GM12872 (cell line): ENCODE data around the gene SNUPN.

Source experiments
- TF ChIP-seq, protein P1 (sequence below): IDR thresholded peaks from 3 replicates; pipeline ENCODE4 v1.5.1; 2011; ENCODE audit warnings: low read depth, mild to moderate bottlenecking, low read length, moderate library complexity; ENCODE audit not compliant: insufficient read depth

SNUPN gene

DNA sequence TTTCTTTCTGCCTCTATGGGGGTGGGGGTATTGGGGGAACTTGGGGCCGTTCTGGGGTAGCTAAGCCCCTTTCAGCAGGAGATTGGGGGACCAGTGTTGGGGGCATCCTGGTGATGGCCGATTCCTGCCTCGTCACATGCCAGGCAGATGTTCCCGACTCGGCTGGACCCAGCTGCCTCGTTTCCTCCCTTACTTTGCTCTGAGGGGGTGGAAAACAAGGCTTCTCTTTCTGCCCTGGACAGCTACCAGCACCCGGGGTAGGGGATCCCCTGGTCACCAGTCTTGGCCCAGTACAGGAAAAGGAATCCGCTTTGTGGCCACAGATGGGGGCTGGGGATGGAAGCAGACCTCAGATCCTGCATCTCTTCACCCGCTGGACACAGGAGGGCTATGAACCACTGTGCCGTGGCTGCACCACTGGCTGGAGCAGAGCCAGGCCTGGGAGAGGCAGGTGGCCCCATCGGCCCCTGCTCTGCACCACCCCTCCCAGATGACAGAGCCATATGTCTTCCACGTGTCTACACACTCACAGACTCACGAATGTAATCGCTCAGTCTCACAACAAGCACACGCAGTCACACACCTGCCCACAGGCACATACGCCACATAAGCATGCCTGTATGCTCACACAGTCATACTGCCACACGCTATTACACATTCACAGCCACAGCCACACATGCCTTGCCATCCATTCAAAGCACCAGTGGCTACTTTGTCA lies 34.6 kb upstream of the SNUPN start:
- TF ChIP-seq, protein P1, sequence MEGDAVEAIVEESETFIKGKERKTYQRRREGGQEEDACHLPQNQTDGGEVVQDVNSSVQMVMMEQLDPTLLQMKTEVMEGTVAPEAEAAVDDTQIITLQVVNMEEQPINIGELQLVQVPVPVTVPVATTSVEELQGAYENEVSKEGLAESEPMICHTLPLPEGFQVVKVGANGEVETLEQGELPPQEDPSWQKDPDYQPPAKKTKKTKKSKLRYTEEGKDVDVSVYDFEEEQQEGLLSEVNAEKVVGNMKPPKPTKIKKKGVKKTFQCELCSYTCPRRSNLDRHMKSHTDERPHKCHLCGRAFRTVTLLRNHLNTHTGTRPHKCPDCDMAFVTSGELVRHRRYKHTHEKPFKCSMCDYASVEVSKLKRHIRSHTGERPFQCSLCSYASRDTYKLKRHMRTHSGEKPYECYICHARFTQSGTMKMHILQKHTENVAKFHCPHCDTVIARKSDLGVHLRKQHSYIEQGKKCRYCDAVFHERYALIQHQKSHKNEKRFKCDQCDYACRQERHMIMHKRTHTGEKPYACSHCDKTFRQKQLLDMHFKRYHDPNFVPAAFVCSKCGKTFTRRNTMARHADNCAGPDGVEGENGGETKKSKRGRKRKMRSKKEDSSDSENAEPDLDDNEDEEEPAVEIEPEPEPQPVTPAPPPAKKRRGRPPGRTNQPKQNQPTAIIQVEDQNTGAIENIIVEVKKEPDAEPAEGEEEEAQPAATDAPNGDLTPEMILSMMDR = no peak

DNA sequence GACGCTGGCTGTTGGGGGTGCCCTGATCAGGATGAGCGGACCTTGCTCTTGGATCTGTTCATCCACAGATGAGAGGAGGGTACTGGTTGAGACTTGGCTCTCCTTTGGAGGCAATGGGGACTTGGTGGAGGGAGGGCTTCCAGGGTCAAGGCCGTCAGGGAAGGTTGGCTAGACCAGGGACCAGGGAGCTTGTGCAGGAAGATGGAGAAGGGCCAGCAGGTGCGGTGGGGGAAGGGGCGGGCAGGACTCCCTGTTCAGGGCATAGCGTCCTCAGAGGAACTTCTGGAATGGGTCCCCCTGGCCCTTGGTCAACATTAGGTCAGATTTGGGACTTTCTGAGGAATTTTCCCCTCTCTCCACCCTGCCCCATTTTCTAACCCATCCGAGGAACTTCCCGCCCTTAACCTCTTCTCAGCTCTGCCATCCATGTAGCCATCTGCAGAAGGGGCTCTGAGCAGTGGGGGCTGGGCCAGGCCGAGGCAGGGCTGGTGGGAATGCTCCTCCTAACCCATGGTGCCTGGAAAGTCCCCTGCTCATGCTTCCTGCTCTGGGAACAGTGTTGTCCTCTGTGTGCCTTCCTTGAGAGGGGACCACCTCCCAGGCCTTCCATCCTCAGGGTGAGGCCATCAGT lies 33.7 kb upstream of the SNUPN start:
- TF ChIP-seq, protein P1 = no peak

DNA sequence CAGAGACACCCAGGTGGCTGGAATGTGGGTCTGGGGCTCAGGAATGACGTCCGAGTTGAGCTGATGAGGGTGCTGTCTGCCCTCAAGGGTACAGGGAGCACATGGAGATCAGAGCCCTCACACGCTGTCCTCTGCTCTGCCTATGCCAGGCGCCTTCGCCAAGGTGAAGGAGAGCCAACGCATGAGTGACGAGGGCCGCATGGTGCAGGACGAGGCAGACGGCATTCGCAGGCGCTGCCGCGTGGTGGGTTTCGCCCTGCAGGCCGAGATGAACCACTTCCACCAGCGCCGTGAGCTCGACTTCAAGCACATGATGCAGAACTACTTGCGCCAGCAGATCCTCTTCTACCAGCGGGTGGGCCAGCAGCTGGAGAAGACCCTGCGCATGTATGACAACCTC lies 31.3 kb upstream of the SNUPN start:
- TF ChIP-seq, protein P1 = no peak

DNA sequence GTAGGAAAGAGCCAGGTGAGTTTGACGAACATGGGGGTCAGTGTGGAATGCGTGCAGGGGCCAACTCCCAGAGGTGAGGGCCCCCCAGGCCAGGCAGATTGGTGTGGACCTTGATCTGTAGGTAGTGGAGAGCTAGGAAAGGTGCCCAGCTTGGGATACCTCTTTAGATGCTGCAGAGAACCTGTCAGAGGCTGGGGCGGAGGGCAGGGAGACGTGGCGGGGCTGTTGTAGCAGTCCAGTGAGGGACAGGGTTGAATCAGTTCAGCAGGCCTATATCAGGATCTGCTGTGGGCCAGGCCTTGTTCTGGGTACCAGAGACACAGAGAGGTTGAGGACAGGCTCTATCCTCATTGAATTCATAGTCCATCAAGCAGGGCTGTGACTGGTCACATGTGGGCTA lies 30.8 kb upstream of the SNUPN start:
- TF ChIP-seq, protein P1 = no peak

DNA sequence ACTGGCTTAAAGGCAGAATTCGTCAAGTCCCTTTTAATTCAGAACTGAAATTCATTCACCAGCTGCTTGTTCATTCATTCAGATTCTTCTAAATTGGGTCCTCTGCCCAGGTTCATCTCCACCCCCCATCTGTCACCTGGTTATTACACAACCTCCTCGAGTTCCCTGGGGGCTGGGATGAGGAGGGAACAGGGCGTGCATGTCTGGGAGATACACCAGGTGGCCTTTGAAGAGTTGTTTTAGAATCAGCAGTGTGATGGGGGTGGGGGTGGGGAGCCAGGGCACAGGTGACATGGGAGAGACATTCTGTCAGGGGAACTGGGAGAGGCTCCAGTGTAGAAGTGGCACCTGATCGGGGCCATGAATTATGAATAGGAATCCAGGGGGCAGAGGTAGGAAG lies 30.4 kb upstream of the SNUPN start:
- TF ChIP-seq, protein P1 = no peak

DNA sequence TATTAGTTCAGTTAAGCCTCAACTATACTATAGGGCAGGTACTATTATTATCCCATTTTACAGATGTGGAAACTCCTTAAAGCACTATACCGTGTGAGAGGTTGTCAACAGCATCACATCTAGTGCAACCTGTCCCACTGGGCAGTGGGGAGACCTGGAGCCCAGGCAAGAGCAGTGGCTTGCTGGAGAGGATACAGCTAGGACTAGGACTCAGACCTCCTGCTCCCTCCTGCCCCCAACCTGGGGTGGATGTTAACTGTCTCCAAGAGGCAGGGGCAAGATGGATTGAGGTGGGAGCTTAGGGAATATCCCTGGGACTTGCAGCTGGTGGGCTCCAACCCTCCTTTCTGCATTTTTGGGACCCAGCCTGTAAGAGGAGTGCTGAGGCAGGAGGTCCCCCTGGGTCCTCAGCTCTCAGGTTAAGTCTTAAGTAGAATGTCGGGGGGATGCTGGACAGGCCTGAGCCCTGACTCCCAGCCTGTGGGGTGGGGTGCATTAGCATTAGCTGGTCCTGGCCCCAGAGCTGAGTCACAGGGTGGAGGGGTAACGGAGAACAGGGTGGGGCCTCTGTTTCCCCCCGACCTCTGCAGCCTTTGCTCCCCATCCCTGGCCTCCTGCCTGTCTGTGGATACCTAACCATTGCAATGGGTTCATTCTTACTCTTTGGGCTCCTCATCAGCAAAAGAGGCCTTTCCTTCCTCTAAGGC lies 28.8 kb upstream of the SNUPN start:
- TF ChIP-seq, protein P1 = no peak

DNA sequence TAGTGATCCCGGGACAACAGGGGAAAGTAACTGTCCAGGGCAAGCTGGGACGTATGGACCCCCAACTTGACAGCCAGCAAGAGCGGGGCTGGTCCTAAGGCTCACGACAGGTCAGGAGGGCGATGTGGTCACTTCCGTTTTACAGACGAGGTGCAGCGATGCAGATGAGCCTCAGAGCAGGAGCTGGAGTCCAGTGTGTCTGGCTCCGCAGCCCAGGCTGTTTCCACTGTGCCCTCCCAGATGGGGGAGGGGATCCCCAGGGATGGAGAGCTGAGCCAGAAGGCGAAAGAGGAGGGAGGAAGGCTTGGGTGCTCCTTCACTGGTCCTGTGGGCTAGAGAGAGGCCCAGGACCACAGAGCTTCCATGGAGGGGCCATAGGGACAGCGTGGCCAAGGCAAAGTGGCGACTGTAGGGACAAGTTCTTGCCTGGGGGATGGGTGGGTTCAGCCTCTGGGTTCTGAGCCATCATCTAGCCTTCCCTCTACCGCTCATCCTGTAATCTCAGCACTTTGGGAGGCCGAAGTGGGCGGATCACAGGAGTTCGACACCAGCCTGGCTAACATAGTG lies 27.9 kb upstream of the SNUPN start:
- TF ChIP-seq, protein P1 = no peak
